ENCODE measurements around the gene EIF4E3.

The EIF4E3 gene

DNA sequence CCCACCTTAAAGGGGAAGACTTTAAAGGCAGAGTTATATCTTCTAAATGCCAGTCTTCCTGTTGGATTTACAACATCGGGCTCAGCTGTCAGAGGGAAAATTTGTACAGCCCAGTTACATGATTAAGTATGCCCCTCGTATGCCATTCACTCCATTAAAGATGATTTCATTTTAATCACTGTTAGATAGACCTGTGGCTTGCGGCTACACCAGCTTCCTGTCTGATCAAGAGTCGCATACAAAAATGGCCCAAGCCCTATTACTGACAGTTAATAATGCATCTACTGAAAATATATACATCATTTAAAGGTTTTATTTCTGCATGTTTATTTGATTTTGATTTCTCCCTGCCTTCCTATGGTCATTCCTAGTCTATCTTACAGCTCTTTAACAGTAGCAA is 7.1 kb downstream of the EIF4E3 start:
- H3K27me3 ChIP-seq (replicated peaks; ENCODE audit: insufficient read depth, low read length): no peaks in the 10 kb centered on the region
- H4K20me1 ChIP-seq (ENCODE audit: insufficient read depth, low read length): no peaks in the 10 kb centered on the region
- no peak overlapping the region for H3K9ac ChIP-seq (ENCODE audit: low read length)
- H3K4me3 ChIP-seq (ENCODE audit: low read length): no peak overlapping the region
- peaks cover 9% of the 10 kb centered on the region for H3F3A ChIP-seq (ENCODE audit: insufficient read depth, low read length)
- no peak overlapping the region for H3K27ac ChIP-seq (ENCODE audit: low read length)
- TF ChIP-seq, protein P1, sequence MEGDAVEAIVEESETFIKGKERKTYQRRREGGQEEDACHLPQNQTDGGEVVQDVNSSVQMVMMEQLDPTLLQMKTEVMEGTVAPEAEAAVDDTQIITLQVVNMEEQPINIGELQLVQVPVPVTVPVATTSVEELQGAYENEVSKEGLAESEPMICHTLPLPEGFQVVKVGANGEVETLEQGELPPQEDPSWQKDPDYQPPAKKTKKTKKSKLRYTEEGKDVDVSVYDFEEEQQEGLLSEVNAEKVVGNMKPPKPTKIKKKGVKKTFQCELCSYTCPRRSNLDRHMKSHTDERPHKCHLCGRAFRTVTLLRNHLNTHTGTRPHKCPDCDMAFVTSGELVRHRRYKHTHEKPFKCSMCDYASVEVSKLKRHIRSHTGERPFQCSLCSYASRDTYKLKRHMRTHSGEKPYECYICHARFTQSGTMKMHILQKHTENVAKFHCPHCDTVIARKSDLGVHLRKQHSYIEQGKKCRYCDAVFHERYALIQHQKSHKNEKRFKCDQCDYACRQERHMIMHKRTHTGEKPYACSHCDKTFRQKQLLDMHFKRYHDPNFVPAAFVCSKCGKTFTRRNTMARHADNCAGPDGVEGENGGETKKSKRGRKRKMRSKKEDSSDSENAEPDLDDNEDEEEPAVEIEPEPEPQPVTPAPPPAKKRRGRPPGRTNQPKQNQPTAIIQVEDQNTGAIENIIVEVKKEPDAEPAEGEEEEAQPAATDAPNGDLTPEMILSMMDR (IDR thresholded peaks at IDR 0.05; ENCODE audit: low read length): no peak
- TF ChIP-seq EZH2phosphoT487 (IDR thresholded peaks at IDR 0.05; ENCODE audit: low read length) (no peak), EZH2 (optimal IDR thresholded peaks at IDR 0.05; ENCODE audit: low read depth, low read length) (no peak)
- DNase-seq: no peak
- no peak overlapping the region for H3K4me2 ChIP-seq (ENCODE audit: low read depth, low read length)
- H3K4me1 ChIP-seq (ENCODE audit: low read length): peaks cover 27% of the 10 kb centered on the region
- H3K36me3 ChIP-seq (replicated peaks; ENCODE audit: insufficient read depth, low read length): no peaks in the 10 kb centered on the region
- no peak overlapping the region for H2AFZ ChIP-seq (ENCODE audit: low read length)
- H3K79me2 ChIP-seq (ENCODE audit: low read length): peaks cover 90% of the 10 kb centered on the region
- no peaks in the 10 kb centered on the region for H3K9me2 ChIP-seq (replicated peaks; ENCODE audit: insufficient read depth, low read length)
- H3K9me3 ChIP-seq (replicated peaks; ENCODE audit: insufficient read depth, low read length): no peaks in the 10 kb centered on the region

DNA sequence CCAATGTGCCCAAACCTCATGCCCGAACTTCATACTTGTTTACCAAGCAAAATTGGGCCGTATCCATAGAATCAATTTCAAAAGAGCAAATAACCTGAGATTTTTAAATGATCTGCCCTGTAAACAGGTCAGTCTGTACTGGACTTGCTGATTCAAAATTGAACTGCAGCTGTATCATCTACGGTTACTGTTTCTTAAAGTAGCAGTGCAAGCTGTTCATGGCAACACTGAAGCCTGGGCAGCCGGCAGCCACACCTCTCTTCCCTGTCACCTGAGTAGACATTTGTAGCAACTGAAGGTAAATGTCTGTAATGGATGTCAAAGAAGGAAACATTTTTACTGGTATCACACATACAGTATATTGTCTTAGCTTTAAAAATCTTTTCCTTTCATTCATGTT is 10.6 kb downstream of the EIF4E3 start:
- Histone ChIP-seq H3F3A (ENCODE audit: insufficient read depth, low read length) (no peaks in the 10 kb centered on the region), H3K9ac (ENCODE audit: low read length) (no peak overlapping the region), H3K4me2 (ENCODE audit: low read depth, low read length) (no peak overlapping the region), H3K36me3 (replicated peaks; ENCODE audit: insufficient read depth, low read length) (no peaks in the 10 kb centered on the region), H3K4me1 (ENCODE audit: low read length) (peaks cover 25% of the 10 kb centered on the region), H3K27me3 (replicated peaks; ENCODE audit: insufficient read depth, low read length) (no peaks in the 10 kb centered on the region), H3K9me2 (replicated peaks; ENCODE audit: insufficient read depth, low read length) (no peaks in the 10 kb centered on the region), H3K79me2 (ENCODE audit: low read length) (peaks cover 82% of the 10 kb centered on the region), H2AFZ (ENCODE audit: low read length) (no peak overlapping the region), H4K20me1 (ENCODE audit: insufficient read depth, low read length) (no peaks in the 10 kb centered on the region), H3K27ac (ENCODE audit: low read length) (no peak overlapping the region), H3K9me3 (replicated peaks; ENCODE audit: insufficient read depth, low read length) (no peaks in the 10 kb centered on the region), H3K4me3 (ENCODE audit: low read length) (no peak overlapping the region)
- no peak for DNase-seq
- no peak for TF ChIP-seq EZH2 (optimal IDR thresholded peaks at IDR 0.05; ENCODE audit: low read depth, low read length)
- TF ChIP-seq, protein P1 (IDR thresholded peaks at IDR 0.05; ENCODE audit: low read length): no peak
- no peak for TF ChIP-seq EZH2phosphoT487 (IDR thresholded peaks at IDR 0.05; ENCODE audit: low read length)

DNA sequence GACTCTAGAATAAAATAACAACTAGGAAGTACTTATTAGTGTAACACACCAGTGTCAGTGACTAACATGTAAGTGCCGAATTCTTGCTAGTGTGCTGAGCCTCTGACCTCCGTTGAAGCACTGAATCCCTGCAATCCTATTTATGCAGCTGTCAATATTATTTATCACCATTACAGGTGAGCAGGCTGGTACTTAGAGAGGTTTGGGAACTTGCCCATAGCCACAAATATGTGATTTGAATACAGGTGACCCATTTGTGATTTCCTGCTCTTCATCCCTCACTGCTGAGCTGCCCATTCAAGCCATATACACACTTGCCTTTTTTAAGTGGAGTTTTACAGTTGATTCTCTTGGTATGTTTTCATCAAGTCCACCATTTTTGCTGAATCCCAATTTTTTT is 12.2 kb downstream of the EIF4E3 start:
- no peaks in the 10 kb centered on the region for H3K9me3 ChIP-seq (replicated peaks; ENCODE audit: insufficient read depth, low read length)
- no peak overlapping the region for H3K9ac ChIP-seq (ENCODE audit: low read length)
- no peaks in the 10 kb centered on the region for H3K27me3 ChIP-seq (replicated peaks; ENCODE audit: insufficient read depth, low read length)
- H3K27ac ChIP-seq (ENCODE audit: low read length): no peak overlapping the region; the same call in 1 of the 2 replicates
- no peaks in the 10 kb centered on the region for H3K36me3 ChIP-seq (replicated peaks; ENCODE audit: insufficient read depth, low read length)
- no peak overlapping the region for H3K4me3 ChIP-seq (ENCODE audit: low read length)
- TF ChIP-seq EZH2 (optimal IDR thresholded peaks at IDR 0.05; ENCODE audit: low read depth, low read length) (no peak), EZH2phosphoT487 (IDR thresholded peaks at IDR 0.05; ENCODE audit: low read length) (no peak)
- TF ChIP-seq, protein P1 (IDR thresholded peaks at IDR 0.05; ENCODE audit: low read length): no peak
- H4K20me1 ChIP-seq (ENCODE audit: insufficient read depth, low read length): no peaks in the 10 kb centered on the region
- H3K4me1 ChIP-seq (ENCODE audit: low read length): peaks cover 25% of the 10 kb centered on the region
- H3K79me2 ChIP-seq (ENCODE audit: low read length): peaks cover 75% of the 10 kb centered on the region
- peak overlapping the region; percentile 14; the same call in 1 of the 2 replicates for H3K4me2 ChIP-seq (ENCODE audit: low read depth, low read length)
- no peaks in the 10 kb centered on the region for H3K9me2 ChIP-seq (replicated peaks; ENCODE audit: insufficient read depth, low read length)
- H2AFZ ChIP-seq (ENCODE audit: low read length): no peak overlapping the region
- DNase-seq: peak; percentile 48
- no peaks in the 10 kb centered on the region for H3F3A ChIP-seq (ENCODE audit: insufficient read depth, low read length)

Measured in MM.1S (cell line).